Stimulated activated CD4-positive, alpha-beta T cell treated with anti-CD3 and anti-CD28 coated beads, TNF-alpha, amount 100 ng/mL, for 1 hour (primary cell): ENCODE data around the gene TKTL1.
"Not testable (repeated sequence)": the region's sequence is repeated elsewhere in the genome, so short reads cannot be mapped to it uniquely, and the experiment has no call there.

Source experiments
- DNase-seq, 3 donors: peaks; one replicate each; pipeline ENCODE4 v3.0.0-alpha.2; 2020; ENCODE audit warnings: low read depth in 3 of 3, low spot score in 1 of 3

TKTL1 gene

DNA sequence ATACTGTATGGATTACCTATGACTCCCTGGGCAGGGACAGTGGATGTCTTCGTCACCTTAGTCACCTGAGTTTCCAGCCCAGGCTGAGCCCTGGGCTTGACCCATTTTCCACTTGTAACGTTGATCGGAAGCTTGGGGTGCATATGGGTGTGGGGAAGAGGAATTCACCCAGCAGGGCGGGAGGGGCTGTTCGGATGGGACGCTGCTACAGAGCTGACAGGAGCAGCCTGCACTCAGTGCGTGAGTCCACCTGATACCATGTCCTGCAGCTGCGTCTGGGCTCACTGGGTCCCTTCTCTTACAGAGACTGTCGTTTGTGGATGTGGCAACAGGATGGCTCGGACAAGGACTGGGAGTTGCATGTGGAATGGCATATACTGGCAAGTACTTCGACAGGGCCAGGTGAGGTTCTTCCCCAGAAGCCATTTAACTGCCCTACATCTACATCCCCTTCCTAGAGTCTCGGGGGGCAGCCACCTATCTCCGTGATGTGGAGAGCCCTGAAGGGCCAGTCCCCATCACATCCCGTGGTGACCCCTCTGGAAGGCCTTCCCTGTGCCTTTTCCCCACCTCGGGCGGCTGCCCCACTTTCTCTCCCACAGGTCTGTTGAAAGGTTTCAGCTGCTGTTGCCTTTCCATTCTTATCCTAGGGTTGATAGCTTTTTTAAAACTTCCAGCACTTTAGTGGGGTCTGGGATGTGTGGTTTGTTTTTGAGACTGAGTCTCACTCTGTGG lies 13.6 kb downstream of the TKTL1 start:
- no peak for DNase-seq

DNA sequence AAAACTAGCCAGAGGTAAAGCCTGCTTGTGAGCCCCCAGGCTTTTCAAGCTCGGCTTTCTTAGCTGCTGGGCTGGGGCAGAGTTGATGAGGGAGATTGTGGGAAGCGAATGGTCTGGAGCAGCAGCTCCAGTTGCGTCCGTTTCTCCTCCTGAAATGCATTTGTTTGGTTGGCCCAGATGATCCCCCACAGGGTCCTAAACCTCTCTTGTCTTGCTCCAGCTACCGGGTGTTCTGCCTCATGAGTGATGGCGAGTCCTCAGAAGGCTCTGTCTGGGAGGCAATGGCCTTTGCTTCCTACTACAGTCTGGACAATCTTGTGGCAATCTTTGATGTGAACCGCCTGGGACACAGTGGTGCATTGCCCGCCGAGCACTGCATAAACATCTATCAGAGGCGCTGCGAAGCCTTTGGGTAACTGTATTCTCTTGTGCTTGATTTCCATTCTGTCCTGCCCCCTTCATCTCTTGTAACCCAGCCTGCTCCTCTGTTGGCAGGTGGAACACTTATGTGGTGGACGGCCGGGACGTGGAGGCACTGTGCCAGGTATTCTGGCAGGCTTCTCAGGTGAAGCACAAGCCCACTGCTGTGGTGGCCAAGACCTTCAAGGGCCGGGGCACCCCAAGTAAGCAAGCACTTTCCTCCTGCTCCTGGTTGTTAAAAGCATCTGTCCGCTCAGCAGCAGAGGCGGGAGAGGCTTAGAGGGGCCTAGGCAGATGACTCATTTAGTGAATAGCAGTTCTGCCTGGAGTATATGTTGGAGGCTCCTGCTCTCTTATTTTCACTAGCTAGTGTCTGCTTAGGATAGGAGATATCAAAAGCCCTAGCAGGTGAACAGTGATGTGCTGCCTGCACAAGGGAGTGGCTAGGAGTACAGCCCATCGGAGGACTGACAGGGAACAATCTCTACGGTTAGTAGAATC lies 15.3 kb downstream of the TKTL1 start:
- DNase-seq: no peak

DNA sequence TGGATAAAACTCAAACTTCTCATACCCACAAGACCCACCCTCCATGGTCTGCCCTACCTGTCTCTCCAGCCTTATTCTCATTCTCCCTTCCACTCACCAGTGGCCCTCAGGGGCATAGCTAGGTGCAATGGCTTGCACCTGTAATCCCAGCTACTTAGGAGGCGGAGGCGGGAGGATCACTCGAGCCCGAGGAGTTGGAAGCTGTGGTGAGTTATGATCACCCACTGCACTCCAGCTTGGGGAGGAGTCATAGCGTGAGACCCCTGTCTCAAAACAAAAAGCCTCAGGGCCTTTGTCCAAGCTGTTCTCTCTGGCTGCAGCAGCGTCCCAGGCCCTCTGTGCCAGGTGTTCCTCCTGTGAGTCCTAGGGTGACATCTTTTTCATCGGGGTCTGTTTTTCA lies 16.5 kb downstream of the TKTL1 start:
- DNase-seq: no peak

DNA sequence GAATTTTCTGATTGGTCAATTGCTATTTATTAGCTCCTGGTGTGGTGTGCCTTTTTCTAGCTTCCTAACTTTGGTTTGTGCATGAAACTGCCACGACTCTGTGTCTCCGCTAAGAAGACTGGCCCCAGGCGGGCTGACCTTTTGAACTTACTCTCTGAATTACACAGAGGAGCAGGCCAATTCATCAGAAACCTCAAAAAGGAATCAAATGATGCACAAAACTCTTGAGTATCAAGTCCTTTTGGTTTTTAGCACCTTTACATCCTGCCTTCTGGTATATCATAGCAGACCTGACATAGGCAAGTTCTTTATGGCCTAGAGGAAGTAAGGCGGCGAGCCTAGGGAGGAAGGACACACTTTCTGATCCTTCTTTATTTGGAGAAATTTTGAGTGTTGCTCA lies 17.6 kb downstream of the TKTL1 start:
- DNase-seq: no peak

DNA sequence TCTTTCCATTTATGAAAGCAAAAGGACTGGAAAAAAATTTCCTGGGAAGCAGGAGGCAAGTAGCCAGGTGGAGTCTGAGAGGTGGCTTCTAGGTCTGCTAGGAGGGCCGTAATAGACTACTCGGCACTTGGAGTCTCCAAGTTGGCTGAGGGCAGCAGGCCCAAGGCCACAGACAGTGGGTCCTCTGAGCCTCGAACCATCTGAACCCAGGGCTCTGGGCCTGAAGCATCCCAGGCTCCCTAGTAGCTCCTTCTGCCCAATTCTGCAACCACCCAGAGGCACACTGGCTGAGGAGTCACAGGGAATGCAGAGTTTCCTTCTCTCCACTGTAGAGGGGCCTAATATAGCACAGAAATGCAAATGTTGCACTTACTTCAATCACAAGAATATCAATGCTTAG lies 19.8 kb downstream of the TKTL1 start:
- no peak for DNase-seq

DNA sequence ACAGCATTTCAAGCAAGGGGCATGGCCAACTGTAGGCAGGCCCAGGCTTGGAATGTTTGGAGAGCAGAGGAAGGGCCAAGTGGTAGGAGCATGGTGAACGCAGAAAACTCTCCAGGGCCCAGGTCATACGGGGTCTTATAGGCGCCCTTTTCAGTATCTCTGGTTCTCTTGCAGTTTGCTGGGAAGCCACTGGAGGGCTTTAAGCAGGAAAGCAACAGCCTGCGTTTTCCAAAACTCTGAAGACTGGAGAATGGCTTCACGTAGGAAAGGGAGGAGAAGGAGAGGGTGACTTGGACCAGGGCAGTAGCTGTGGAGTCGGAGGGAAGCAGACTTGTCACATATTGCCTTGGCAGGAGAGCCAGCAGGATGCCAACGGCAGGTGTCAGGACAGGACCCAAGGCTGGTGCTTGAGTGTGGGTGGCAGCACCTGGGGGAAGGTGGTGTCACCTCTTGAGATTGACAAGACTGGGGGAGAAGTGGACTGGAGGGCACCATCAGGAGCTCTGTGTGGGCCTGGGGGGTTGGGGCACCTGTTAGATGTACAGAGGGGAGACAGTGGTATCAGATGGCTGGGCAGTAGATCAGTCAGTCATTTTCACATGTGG lies 21.9 kb downstream of the TKTL1 start:
- no peak for DNase-seq

DNA sequence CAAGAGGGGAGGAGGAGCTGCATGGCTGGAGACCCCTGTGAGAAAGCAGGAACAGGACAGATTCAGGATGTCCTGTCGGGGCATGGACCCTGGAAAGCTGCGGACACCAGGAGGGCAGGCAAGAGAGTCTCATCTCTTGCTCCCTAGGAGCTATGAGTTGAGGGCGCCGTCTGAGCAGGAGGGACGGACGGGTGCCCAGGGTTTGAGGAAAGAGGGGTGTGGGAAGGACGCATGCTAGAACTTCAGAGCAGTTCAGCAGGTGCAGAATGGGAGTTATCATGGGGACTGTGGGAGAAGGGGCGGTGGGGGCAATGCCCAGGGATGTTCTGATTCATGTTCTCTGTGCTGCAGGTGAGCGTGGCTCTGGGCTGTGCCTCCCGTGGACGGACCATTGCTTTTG lies 24.8 kb downstream of the TKTL1 start:
- DNase-seq: no peak

DNA sequence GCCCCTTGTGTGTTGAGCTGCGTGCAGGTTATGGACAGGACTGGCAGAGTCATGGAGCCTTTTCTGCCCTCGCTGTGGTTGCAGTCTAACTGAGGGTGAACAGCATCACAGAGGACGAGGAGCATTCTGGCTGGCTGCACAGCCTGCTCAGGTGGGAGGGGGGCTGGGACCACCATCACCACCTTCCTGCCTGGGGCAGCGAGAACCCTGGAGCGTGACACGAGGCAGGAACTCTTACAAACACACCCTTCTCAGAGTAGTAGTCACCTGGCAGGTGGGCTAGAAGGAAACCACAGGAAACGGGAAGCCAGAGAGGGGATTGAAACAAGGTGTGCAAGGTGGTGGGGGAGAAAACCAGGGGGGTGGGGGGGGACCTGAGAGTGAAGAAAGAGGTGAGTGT lies 25.6 kb downstream of the TKTL1 start:
- no peak for DNase-seq

DNA sequence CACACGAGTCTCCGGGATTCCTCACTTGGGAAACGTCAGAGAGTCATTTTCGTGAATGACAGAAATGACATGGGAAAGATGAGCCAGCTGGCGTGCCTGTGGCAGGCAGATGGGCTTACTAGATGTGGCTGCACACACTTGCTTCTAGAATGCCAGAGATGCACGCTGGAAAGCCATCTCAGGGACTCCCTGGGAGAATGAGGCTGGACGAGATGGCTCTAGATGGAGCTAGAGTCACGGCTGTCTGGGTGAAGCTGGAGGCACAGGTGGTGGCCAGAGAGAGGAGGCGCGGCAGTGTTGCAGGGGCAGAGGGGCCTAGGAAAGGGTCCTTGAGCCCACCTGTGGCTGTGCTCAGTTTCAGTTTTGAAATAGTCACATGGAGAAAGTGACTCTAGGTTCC lies 26.0 kb downstream of the TKTL1 start:
- no peak for DNase-seq

DNA sequence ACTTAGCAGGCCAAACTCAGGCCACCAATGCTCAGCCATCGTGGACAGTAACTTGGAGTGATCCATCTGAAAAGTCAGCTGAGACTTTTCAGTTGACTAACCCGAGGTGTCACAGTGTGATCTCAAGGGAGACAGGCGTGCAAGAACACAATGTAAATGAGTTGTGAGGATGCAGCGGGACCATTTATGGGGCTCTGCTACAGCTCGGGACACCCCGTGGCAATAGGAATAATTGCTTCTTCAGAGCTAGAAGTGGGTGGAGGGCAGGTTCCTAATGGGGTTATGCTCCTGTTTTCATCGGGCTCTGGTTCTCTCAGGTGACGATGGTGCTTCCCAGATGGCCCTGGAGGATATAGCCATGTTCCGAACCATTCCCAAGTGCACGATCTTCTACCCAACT lies 27.3 kb downstream of the TKTL1 start:
- DNase-seq: no peak

DNA sequence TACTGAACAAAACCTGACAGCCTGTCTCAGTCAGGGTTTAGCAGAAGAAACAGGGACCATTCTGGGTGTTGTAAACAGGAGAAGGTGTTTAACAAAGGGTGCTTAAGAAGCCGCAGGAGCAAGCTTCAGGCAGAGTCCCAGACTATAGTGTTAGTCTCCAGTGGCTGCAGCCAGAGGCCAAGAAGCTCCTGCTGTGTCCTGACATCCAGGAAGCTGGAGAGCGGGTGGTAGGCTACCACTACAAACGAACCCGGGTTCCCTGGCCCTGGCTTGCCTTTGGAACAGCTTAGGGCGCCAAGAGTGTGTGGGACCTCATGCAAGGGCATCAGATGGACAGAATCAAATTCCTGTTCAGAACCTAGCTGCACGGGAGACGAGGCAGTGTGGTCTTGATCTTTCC lies 27.9 kb downstream of the TKTL1 start:
- no peak for DNase-seq

DNA sequence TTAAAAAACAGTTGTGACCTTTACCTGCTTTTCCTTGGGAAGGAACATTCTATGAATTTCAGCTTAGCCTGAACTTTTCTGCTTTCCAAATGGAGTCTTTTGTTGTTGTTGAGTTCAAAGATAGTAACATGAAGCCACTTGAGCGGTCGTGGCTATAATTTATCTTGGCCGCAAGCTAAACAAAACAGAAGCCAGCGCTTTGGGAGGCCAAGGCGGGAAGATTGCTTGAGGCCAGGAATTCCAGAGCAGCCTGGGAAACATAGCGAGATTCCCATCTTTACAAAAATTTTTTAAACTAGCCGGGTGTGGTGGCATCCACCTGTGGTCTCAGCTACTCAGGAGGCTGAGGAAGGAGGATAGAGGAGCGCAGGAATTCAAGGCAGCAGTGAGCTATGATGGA lies 29.9 kb downstream of the TKTL1 start:
- DNase-seq: no peak

DNA sequence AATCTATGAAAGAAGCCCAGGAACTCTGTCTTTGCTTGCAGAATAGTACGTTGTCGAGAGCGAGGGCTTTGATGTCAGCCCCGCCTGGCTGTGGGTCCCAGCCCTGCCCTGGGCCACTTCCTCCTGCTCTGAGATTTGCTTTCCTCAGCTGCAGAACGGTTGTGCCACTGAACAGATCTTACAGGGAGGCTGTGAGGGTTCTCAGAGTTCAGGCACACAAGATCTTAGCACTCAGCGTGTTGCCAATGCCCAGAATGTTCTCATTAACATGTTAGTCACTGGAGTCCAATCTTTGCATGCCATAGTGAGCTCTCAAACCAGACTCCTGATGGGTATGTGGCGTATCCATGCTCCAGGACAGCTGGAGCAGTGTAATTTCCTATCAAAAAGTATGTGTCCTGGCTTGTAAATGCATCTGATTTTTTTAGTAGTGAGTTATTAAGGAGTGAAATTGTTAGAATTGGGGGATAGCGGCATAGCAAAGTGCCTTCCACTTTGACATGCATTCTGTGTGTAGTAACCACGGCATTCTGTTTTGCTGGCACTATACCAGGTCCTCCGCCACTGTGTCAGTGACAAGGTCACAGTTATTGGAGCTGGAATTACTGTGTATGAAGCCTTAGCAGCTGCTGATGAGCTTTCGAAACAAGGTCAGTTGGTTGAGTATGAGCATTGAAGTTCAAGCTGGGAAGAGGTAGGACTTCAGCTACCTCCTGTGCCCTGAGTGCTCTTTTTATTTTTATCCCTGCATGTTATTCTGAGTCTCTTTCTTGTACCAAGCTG lies 31.6 kb downstream of the TKTL1 start:
- no peak for DNase-seq

DNA sequence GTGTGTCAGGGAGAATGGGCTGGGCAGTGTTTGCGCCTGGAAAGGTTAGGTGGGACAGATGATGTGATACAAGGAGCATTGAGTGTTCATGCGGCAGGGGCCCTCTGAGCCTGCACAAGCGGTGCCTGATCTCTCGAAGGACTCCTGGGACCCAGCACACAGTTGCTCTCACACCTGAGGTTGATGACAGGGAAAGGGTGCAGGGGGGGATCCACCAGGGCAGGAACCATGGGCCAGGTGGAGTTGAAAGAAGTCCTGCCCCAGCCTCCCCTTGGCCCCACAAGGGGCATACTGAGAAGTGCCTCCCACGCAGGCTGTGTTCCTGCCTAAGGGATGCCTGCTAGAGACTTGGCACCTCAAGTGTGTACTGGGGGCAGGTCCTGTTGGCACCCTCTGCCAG lies 33.1 kb downstream of the TKTL1 start:
- DNase-seq: no peak

DNA sequence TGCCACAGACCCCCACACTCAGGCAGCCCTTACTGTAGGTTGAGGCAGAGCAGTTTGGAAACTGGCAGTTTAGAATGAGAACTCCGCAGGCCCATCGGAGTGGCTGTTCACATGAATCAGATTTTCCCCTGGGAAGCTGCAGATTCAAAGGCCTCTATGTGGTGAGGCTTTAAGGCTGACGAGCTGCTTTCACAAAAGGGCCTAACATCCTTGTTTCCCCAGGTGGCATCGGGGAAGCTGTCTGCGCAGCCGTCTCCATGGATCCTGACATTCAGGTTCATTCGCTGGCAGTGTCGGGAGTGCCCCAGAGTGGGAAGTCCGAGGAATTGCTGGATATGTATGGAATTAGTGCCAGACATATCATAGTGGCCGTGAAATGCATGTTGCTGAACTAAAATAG lies 33.7 kb downstream of the TKTL1 start:
- DNase-seq: no peak

DNA sequence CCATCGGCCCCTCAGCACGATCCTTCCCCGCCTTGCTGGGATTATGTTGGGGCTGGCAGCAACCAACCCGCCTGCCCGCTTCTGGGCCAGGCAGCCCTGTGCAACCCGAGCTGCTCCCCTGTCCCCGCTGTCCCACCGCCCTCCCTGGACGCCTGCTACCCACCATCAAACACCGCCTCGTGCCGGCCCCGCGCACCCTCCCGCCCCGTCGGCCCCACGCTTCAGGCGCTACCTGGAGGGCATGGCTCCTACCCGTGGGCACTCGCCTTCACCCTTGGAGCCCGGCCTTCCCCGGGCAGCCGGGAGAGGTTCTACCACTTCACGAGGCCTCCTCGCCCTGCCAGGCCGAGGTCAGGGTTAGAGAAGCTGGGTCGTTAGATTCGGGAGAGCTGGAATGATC lies 37.0 kb downstream of the TKTL1 start:
- DNase-seq: no peak

DNA sequence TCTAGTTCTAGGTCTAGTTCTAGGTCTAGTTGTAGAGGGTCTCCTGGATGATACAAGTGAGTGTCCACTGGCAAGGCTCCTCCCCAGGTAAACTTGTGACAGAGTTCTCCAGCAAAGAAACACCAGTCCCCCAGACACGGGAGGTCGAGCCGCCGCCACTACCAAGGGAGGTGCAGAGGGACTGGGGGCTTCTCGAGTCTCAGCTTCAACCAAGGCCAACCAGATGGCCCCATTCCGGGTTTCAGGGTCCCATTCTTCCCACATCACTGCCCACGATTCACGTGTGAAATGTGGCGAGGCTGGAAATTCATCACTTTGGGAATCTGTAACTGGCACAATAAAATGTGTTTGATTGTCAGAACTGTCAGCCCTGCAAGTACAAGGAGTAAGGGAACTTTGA lies 37.5 kb downstream of the TKTL1 start:
- no peak for DNase-seq

DNA sequence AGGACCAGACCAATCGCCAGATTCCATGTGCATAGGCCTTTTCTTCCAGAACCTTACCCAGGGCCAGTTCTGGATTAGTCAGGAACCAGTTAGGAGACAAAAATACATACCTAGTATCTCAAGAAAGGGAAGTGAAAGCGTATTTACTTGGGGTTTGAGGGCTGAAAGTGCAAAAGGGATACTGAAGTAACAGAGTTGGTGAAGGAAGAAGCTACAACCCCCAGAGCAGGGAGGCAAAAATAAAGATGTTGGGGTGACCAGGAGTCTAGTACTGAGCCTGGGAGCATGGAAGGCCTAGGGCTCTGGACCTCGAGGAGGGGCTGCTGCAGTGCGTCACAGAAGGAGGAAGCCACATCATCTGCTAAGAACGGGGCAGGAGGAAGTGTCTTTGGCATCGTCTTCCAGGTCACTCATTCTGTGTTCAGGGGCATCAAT lies 38.3 kb downstream of the TKTL1 start:
- DNase-seq: no peak

DNA sequence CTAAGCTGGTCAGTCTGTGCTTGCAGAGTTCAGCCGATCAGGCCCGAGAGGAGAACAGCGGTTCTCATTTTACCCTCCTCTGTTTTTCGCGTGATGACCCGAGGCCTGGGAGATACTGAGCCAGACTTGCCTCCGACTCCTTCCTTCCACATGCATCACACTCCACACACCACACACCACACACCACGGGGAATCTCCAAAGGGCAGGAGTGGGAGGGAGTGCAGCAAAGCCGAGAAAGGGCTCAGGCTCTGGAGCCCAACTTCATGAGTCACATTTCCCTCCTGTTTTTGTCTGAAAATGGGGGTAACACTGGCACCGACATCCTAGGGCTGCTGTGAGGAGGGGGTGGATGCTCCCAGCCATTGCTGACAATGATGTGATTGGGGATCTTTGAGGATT lies 38.9 kb downstream of the TKTL1 start:
- no peak for DNase-seq

DNA sequence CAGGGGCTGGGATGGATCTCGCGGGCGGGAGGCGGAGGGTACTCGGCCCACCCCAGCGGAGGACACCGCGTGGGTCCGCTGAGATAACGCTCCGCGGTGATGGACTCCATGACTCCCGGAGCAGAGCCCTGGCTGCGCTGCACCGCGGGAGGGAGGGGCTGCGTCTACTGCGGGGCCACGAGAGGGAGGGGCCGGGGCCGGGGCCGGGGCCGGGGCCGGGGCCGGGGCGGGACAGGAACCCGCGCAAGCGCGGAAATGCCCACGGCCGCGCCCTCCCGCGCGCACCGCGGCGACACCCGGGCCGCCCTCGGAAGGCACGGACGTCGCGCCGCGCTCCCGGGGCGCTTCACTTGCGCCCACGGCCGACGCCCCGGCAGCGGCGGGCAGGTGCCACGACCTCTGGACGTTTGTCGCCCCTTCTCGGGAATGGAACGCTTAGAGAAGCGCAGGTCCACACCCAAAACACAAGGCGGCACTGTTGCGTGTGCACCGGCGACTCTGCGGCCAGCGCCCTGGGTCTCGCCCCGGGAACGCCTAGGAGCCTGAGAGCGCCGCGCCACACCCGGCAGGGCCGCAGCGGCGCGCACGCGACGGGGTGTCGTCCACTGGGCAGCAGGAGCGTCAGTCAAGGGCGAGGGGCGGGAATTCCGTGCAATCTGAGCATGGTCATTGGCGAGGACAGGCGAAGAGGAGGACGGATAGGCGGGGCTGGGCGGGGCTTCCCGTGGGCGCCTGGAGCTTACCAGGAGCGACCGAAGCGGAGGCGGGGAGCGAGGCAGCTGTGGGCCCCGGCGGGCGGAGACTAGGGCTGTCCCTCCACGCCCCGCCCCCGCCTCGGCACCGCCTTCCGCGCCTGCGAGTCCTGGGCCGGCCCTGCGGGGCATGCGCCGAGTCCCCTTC lies 46.1 kb downstream of the TKTL1 start:
- DNase-seq: not testable (repeated sequence)
